Ishikawa (cell line): ENCODE results near the gene COL16A1.

Experiments used
- EGR1 ChIP-seq: IDR thresholded peaks from 2 replicates; pipeline ENCODE4 v1.6.1; 2012
- FOXM1 ChIP-seq: IDR thresholded peaks from 2 replicates; pipeline ENCODE4 v1.6.1; 2012; ENCODE audit warnings: low read depth, borderline replicate concordance
- TAF1 ChIP-seq: IDR thresholded peaks from 2 replicates; pipeline ENCODE4 v1.6.1; 2012; ENCODE audit warnings: low read depth, mild to moderate bottlenecking
- TEAD4 ChIP-seq: IDR thresholded peaks from 2 replicates; pipeline ENCODE4 v1.6.1; 2012
- TF ChIP-seq, protein P1 (sequence below): IDR thresholded peaks from 2 replicates; pipeline ENCODE4 v1.6.1; 2012
- TF ChIP-seq, protein P2 (sequence below): IDR thresholded peaks from 2 replicates; pipeline ENCODE4 v1.6.1; 2012; ENCODE audit warnings: low read depth, mild to moderate bottlenecking

DNA sequence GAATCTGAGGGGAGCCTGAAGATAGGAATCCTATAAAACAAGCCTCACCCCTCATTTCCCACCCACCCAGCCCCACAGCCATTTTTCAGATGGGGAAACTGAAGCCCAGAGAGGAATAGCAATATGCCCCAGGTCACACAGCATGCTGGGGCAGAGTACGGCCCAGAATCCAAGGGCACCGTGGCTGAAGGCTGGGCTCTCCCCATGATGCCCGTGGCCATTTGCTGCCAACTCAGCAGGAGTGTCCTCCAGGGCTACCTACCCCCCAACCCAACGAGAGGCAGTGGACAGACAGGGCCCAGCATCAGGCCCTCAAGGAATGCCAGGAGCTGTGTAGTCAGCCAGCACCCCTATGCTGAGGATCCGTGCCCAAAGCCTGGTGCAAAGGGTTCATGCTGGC lies 8.5 kb downstream of the COL16A1 start:
- TF ChIP-seq TEAD4 (no peak), TAF1 (no peak), EGR1 (no peak), FOXM1 (no peak)
- TF ChIP-seq, protein P1, sequence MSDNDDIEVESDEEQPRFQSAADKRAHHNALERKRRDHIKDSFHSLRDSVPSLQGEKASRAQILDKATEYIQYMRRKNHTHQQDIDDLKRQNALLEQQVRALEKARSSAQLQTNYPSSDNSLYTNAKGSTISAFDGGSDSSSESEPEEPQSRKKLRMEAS, result no peak
- TF ChIP-seq, protein P2, sequence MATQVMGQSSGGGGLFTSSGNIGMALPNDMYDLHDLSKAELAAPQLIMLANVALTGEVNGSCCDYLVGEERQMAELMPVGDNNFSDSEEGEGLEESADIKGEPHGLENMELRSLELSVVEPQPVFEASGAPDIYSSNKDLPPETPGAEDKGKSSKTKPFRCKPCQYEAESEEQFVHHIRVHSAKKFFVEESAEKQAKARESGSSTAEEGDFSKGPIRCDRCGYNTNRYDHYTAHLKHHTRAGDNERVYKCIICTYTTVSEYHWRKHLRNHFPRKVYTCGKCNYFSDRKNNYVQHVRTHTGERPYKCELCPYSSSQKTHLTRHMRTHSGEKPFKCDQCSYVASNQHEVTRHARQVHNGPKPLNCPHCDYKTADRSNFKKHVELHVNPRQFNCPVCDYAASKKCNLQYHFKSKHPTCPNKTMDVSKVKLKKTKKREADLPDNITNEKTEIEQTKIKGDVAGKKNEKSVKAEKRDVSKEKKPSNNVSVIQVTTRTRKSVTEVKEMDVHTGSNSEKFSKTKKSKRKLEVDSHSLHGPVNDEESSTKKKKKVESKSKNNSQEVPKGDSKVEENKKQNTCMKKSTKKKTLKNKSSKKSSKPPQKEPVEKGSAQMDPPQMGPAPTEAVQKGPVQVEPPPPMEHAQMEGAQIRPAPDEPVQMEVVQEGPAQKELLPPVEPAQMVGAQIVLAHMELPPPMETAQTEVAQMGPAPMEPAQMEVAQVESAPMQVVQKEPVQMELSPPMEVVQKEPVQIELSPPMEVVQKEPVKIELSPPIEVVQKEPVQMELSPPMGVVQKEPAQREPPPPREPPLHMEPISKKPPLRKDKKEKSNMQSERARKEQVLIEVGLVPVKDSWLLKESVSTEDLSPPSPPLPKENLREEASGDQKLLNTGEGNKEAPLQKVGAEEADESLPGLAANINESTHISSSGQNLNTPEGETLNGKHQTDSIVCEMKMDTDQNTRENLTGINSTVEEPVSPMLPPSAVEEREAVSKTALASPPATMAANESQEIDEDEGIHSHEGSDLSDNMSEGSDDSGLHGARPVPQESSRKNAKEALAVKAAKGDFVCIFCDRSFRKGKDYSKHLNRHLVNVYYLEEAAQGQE, result no peak
